GM21619 (cell line): Measurements from ENCODE around the gene IFI16.
"Not testable (repeated sequence)": the region's sequence is repeated elsewhere in the genome, so short reads cannot be mapped to it uniquely, and the experiment has no call there.

Experiments used
- ATAC-seq: cut with Tn5 transposase; IDR thresholded peaks from one replicate; pipeline ENCODE4 v1.9.1; 2021; ENCODE audit not compliant: unreplicated experiment

The IFI16 gene

GRCh38 chr1:159009704-159010361 is at the start of gene IFI16:
Gene IFI16, plus strand, starts transcription at chr1:159009907. Its CDS starts 4,774 bp downstream, at chr1:159014681.
- peak; percentile 59 for ATAC-seq

DNA sequence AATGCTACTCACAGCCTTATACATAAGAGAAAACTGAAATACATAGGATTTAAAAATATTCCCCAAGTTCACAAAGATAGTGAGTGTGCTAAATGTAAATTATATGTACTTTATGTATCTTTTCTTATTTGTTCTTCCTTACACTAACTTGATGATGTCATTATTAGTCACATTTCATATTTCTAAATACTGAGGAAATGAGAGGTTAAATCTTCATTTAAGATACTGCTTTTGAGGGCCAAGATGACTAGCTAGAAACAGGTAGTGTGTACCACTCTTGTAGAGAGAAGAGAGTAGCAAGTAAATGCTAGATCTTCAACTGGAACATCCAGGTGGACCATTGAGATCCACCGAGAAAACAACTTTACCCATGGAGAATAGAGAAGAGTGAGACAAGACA is 48.5 kb upstream of the IFI16 start:
- no peak for ATAC-seq

DNA sequence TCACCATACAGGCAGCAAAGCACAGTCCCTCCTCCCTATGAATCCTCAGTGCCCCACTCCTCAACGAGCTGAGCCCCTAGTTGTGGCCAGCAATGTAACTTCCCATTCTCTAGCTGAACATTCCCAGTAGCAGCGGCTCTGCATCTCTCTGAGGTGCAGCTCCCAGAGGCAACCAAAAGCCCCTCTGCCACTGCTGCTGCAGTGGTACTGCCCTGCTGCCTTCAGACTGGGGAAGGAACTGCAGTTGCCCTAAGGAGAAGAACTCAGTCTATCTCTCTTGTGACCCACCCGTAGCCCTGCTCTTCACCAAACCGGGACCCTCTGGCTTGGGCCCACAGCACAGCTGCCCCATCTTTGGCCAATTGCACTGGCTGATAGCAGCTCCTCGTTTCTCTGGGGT is 46.7 kb upstream of the IFI16 start:
- no peak for ATAC-seq

DNA sequence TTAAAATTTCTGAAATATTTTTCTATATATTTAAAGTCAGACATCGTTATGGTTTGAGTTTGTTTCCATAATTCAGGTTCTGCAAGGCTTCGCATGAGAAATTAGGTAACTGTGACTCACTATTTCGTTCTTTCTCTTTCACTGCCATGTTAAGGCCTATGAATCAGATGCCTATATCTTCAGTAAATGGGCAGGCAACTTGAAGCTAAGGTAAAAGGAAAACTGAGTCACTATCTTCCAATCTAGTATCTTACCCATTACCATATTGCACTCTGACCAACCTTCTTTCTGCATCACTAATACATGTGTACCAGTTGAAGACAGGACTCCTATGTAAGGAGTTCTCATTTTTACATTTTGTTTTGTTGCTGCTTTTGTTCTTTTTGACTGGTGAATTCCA is 40.5 kb upstream of the IFI16 start:
- no peak for ATAC-seq

DNA sequence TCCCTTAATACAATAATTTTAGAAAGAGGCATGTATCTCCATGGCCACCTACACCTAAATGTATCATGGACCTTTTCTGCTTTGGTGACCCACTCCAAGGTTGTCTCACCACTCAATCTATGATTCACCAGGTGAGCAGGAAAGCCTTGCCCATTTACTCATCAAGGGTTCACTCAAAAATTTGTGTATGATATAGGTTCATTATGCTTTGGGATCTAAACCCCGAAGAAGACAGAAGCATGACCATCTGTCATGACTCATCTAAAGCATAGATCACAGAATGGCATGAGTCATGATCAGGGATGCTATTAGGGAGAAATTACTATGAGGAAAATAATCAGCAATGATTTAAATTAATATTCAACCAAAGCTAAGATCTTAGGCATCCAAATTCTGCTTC is 39.9 kb upstream of the IFI16 start:
- no peak for ATAC-seq

DNA sequence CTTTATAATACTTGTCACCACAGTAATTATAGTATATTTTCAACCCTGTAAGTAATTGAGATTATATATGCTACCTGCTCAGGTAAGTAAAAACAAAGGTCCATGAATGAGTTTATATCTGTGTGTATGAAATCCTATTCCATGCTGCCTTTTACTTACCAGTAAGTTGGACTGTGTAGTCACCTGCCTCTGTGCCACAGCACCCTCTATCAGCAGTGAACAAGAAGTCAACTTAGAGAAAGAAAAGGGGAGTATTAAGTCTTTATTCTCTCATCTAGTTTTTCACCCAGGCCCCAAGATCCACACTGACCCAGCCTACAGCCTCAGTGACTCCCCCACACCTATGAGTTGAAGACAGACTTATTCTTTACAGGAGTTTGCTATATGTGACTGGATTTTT is 36.9 kb upstream of the IFI16 start:
- no peak for ATAC-seq

GRCh38 chr1:158976219-158976618 is 33.5 kb upstream of the IFI16 start:
- ATAC-seq: no peak

DNA sequence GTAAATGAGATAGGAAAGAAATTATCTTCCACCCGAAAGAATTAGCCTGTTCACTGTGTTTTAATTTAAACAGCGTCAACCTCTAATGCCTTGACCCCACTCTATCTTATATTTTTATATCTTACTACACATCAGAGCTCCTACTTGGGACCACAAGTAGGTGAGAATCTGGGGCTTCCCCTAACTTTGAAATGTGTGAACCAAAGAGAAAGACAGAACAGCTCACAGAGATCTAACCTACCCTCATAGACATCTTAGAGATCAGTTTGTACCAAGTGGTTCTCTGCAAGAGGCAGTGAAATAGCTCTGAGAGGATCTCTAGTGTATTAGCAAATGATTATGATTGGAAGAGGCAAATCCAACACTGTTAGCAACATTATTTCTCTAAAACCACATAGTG is 31.0 kb upstream of the IFI16 start:
- ATAC-seq: no peak

GRCh38 chr1:158979229-158979628 is 30.5 kb upstream of the IFI16 start:
- no peak for ATAC-seq

- no peak for ATAC-seq
Measured at GRCh38 chr1:158983235-158983634, 26.5 kb upstream of the IFI16 start.

DNA sequence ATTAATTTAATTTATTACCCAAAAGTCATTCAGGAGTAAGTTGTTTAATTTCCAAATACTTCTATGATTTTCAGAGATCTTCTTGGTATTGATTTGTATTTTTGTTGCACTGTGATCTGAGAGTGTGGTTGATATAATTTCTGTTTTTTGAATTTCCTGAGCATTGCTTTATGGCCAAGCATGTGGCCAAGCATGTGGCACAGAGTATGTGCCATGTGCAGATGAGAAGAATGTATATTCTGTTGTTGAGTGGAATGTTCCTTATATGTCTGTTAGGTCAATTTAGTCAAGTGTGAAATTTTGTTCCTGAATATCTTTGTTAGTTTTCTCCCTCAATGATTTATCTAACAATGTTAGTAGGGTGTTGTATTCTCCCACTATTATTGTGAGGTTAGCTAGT is 25.3 kb upstream of the IFI16 start:
- ATAC-seq: no peak

DNA sequence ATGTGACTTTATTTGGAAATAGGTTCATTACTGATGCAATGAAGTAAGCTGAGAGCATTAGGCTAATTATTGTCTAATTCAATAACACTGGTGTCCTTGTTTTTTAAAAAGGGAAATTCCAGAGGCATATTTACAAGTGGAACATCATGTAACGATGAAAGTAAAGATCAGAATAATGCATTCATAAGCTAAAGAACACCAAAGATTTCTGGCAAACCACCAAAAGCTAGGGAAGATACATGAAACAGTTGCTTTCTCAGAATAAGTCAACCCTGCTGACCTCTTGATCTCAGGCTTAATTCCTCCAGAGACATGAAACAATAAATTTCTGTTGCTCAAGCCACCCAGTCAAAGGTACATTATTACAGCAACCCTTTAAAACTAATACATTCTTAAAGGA is 20.3 kb upstream of the IFI16 start:
- ATAC-seq: no peak

GRCh38 chr1:158992787-158993312 is 16.9 kb upstream of the IFI16 start:
- no peak for ATAC-seq

DNA sequence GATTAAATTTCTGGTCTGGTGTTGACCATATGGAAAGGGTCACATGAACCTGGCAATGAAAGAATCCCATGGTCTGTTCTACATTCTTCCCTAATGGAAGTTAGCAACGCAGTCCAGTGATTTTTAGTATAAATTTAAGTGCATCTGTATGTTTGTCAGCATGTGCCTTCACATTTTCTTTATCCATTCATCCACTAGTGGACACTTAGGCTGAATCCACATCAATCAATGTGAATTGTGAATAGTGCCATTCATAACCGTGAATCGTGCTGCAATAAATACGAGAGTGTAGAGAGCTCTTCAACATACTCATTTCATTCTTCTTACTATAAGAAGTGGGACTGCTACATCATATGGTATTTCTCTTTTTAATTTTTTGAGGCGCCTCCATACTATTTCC is 12.7 kb upstream of the IFI16 start:
- ATAC-seq: no peak

- no peak for ATAC-seq
Measured at GRCh38 chr1:158998037-158998780, 11.5 kb upstream of the IFI16 start.

DNA sequence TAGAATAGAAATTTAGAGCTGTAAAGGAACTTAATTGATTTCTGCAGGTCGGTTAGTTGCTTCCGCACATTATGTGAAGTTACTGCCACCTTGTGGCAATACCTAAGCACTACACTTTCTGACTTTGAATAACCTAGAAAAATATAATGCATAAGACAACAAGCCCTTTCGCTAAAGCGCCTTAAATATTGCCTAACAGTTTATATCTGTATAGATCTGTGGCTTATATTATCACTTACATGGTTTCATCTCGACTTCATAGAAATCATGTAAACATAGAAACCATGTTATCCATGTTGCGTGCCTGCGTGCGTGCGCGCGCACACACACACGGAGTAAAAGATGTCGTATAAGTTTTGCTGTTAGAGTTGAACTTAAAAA is 10.9 kb upstream of the IFI16 start:
- ATAC-seq: no peak

DNA sequence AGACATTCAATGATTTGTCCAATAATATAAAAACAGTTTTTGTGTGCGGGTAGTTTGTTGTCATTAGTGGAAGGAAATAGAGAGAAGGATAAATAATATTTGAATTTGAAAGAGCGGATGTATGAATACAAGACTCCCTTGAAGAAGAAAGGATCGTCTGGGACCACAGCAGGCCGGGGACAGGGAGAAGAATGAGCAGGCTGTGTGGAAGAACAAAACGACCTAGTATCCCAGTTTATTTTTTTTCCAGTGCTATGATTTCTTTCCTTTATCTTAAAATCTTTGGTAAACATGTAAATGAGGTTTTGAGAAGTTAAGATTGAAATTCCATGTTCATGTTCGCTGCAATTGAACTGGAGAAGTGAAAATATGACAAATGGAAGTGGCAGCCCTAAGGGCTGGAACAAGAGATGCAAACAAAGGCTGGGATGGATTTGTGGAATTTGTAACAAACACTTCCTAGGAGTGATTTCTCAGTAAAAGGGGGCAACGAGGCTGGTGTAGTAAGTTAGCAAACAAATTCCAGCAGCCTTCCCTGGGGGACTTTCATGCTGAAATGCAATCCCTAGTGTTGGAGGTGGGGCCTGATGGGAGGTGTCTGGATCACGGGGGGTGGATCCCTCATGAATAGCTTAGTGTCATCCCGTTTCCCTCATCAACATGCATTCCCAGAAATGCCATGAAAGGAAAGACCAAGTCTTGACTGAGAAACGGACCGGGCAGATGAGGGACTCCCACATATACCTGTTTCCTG is 10.2 kb upstream of the IFI16 start:
- no peak for ATAC-seq

DNA sequence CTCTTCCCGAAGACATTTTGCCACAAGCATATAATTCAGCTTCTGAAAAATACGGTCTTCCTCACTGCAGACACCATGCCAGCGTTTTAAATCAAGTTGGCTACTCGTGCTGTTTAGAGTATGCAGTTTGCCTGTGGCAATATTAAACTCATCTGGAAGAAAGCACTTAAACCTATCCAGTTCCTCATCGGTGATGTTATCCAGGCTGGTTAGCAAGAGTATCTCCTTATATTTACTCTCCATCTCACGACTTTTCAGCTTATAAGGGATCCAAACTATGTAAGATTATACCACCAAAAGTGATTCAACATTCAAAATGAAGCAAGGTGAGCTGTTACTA is 9.7 kb upstream of the IFI16 start:
- no peak for ATAC-seq

DNA sequence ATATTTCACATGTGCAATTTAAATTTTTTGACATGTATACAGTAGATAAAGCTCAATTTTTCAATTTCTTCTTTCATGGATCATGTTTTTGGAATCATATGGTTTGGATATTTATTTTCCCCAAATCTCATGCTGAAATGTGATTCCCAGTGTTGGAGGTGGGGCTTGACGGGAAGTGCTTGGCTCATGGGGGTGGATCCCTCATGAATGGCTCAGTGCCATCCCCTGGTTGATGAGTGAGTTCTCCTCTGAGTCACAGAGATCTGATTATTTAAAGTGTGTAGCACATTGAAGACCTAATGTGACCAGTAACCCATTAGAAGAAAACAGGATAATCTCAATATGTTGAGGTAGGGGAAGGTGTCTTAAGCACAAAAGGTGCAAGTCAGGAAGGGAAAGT is 9.1 kb upstream of the IFI16 start:
- ATAC-seq: no peak

DNA sequence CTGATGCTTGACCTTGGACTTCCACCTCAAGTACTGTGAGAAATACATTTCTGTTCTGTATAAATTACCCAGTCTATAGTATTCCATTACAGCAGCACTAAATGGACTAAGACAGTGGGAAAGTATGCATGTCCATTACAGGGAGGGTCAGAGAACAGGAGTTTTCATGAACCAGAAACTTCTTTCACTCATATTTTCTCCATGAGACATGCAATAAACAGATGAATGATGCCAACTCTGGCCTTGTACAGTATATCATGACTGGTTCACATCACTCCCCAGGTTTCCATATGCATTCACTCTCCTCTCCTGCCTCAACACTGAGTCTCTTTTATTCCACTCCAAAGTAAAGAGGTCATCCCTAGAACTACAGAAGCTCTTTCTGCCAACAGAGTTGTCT is 4.5 kb upstream of the IFI16 start:
- ATAC-seq: no peak

- no peak for ATAC-seq
Measured at GRCh38 chr1:159005676-159006075, 4.0 kb upstream of the IFI16 start.

GRCh38 chr1:159006210-159006807 is 3.4 kb upstream of the IFI16 start:
- not testable (repeated sequence) for ATAC-seq
